Non-pigmented ciliary epithelial cell (primary cell): Measurements from ENCODE around the gene DNAJC5G.

ENCODE experiments used
- DNase-seq: peaks from one replicate; pipeline ENCODE4 v3.0.0-alpha.2; 2010; ENCODE audit warnings: low read depth

Gene DNAJC5G, protein sequence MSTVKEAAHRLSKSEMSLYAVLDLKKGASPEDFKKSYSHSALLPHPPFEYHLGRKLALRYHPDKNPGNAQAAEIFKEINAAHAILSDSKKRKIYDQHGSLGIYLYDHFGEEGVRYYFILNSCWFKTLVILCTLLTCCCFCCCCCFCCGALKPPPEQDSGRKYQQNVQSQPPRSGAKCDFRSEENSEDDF

DNA sequence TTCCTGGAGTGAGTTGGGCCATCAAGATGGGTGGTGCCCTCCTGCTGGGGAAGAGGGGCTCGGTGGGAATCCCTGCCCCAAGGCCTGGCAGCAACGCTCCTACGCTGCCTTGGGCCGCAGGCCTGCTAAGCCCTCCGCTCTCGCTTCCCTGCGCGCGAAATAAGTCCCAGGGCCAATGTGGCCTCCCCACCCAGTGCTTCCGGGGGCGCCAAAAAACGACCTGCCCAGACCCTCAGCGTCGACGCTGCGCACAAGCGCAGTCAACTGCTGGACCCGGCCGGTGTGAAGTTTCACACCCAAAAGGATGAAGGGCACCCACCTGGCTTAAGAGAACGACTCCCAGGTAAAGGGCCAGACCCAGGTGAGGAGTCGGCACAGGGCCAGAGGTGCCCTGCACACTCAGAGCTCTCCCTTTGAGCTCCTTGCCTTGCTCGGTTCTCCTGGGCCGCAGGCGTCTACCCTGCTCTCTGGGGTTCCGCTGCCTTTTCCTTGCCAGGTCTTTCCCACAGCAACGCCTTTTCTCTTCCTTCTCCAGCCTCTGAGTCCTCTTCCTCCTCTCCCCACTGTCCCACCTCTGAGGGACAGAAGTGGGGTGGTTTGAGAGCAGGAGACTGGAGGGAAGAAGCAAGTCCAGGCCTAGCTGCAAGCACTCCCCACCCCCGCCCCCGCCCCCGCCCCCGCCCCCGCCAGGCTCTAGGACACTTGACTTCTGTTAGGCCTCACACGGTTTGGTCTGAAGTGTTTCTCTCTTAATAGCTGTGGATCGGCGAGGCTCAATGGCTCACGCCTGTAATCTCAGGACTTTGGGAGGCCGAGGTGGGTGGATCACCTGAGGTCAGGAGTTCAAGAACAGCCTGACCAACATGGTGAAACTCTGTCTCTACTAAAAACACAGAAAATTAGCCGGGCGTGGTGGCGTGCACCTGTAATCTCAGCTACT is at the start of gene DNAJC5G:
Gene DNAJC5G (plus strand): TSS at position 223 of the 940 bp plus-strand sequence. CDS start 1,296 bp downstream, outside the sequence.
- DNase-seq, result no peak

GRCh38 chr2:27225526-27225925 is 49.7 kb upstream of the DNAJC5G start:
- DNase-seq, result no peak

- no peak for DNase-seq
Measured at GRCh38 chr2:27227501-27227900, 47.7 kb upstream of the DNAJC5G start.

DNA sequence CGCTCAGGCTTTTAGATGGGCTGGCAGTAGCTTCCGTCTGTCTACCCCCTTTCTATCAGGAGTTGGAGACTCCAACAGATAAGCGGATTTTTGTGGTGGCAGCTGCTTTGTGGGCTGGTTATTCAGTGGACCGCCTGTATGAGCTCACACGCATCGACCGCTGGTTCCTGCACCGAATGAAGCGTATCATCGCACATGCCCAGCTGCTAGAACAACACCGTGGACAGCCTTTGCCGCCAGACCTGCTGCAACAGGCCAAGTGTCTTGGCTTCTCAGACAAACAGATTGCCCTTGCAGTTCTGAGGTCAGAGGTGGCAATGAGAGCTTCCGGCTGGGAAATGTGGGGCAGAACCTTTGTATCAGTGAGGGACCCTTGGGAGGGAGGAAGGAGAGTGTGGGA is 43.3 kb upstream of the DNAJC5G start:
- no peak for DNase-seq

DNA sequence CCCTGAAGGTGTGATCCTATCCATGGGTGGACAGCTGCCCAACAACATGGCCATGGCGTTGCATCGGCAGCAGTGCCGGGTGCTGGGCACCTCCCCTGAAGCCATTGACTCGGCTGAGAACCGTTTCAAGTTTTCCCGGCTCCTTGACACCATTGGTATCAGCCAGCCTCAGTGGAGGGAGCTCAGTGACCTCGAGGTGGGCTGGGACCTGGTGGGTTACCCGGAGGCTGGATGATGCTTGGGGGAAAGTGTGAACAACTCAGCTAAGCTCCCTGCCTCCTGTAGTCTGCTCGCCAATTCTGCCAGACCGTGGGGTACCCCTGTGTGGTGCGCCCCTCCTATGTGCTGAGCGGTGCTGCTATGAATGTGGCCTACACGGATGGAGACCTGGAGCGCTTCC is 41.9 kb upstream of the DNAJC5G start:
- DNase-seq, result no peak

DNA sequence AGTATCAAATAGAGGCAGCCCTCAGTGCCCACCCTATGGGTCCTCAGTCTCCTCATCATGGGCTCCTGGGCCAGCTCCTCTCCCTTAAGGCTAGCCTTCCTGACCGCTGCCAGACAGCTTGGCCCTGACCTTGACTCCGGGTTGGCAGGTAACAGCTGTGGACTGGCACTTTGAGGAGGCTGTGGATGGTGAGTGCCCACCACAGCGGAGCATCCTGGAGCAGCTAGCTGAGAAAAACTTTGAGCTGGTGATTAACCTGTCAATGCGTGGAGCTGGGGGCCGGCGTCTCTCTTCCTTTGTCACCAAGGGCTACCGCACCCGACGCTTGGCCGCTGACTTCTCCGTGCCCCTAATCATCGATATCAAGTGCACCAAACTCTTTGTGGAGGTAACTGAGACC is 39.1 kb upstream of the DNAJC5G start:
- no peak for DNase-seq

DNA sequence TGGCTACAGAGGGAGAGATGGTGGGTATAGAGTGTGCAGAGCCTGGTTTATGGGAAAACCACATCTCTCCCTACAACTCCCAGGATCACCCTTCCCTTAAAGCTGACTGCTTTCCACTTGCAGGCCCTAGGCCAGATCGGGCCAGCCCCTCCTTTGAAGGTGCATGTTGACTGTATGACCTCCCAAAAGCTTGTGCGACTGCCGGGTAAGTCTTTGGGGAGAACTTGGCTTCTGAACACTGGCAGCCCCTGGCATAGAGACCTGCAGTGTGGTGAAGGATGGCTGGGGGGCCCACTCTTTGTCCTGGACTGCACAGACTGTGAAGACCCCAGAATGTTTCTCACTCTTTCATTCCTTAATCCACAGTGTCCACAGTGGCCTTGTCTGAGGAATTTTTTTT is 38.6 kb upstream of the DNAJC5G start:
- no peak for DNase-seq

GRCh38 chr2:27237341-27237945 is 37.8 kb upstream of the DNAJC5G start:
- no peak for DNase-seq

GRCh38 chr2:27238976-27239375 is 36.3 kb upstream of the DNAJC5G start:
- no peak for DNase-seq

- no peak for DNase-seq
Measured at GRCh38 chr2:27240406-27240805, 34.8 kb upstream of the DNAJC5G start.

DNA sequence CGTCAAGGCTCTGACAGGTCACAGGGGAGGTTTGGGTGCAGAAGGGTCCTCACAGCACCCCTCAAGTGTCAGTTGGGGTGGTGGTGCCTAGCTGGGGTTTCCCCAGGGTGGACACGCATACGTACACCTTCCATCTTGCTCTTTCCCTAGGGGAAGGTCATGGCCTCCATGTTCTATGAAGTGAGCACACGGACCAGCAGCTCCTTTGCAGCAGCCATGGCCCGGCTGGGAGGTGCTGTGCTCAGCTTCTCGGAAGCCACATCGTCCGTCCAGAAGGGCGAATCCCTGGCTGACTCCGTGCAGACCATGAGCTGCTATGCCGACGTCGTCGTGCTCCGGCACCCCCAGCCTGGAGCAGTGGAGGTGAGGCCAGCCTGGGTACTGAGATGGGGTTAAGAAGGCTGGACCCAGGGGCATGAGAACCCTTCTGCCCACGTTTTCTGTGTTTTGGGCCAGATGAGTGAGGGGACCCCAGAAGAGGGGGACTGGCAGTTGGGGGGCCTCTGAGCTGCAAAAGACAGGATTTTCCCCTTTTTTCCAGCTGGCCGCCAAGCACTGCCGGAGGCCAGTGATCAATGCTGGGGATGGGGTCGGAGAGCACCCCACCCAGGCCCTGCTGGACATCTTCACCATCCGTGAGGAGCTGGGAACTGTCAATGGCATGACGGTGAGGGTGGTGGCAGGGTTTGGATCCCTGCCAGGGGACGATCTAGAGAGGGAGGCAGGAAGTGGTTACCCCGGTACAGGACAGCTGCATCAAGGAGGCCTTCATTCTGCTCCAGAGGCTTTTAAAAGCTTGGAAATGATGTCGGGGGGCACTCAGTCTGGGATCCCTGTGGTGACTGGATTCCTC is 33.2 kb upstream of the DNAJC5G start:
- DNase-seq, result no peak

DNA sequence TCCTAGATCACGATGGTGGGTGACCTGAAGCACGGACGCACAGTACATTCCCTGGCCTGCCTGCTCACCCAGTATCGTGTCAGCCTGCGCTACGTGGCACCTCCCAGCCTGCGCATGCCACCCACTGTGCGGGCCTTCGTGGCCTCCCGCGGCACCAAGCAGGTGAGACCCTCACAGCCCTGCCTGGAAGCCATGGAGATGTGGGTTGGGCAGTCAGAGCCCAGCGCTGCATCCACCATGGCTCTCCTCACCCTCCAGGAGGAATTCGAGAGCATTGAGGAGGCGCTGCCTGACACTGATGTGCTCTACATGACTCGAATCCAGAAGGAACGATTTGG is 32.6 kb upstream of the DNAJC5G start:
- DNase-seq, result no peak

DNA sequence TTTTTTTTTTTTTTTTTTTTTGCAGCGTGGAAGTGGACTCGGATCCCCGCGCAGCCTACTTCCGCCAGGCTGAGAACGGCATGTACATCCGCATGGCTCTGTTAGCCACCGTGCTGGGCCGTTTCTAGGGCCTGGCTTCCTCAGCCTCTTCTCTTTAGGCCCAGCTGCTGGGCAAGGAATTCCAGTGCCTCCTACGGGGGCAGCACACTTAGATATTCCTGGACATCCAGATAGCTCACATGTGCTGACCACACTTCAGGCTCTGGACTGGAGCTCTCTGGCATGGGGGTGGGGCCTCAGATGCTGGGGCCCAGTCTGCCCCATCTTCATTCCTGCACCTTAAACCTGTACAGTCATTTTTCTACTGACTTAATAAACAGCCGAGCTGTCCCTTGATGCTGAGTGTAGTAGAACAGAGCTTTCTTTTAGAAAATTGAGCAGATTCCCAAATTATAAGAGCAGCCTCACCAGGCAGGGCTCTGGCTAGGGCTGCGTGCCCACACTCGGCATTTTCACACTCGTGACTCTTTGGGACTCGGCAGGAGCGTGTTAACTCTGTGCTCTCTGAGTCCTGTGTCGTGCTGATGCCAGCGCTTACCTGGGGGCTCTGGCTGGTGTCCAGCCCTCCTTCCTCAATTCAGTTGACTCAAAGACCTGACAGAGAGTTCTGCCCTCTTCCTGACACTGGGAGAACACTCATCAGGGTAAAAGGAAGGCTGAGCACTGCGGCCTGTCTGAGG is 31.7 kb upstream of the DNAJC5G start:
- DNase-seq, result no peak

DNA sequence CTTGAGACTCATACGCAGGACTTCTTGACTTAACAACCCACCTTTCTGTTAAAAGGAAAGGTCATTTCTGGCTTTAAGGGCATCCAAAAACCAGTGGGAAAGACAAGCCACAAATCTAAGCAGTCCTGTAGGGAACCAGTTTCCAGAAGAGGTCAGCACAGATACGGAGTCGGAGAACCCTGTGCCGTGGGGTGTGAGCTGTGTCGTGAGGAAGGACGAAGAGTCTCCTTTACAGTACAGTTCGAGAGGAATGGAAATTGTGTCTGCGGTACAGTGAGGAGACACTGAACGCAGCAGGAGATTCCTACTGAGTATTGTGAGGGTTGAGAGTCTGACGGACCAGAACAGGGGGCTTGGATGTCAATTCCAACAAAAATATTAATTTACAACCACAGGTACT is 30.1 kb upstream of the DNAJC5G start:
- no peak for DNase-seq

- no peak for DNase-seq
Measured at GRCh38 chr2:27245626-27246025, 29.6 kb upstream of the DNAJC5G start.

DNA sequence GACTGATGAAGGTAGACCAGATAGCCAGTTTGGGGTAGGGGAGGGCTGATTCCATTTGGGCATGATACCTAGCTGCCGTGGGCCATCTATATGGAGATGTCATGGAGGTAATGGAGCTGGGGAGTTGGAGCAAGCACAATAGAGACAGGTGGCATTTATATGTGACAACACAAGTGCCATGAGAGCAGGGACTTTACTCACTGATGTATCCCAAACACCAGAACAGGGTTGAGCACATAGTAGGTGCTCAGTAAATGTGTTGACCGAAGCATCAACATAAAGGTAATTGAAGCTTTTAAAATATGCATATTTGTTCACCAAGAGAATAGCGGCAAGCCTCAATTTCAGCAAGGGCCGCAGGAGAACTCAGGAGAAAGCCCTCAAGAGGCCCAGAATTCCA is 27.3 kb upstream of the DNAJC5G start:
- DNase-seq, result no peak

- no peak for DNase-seq
Measured at GRCh38 chr2:27249159-27249890, 25.9 kb upstream of the DNAJC5G start.

- no peak for DNase-seq
Measured at GRCh38 chr2:27249891-27250651, 25.2 kb upstream of the DNAJC5G start.

DNA sequence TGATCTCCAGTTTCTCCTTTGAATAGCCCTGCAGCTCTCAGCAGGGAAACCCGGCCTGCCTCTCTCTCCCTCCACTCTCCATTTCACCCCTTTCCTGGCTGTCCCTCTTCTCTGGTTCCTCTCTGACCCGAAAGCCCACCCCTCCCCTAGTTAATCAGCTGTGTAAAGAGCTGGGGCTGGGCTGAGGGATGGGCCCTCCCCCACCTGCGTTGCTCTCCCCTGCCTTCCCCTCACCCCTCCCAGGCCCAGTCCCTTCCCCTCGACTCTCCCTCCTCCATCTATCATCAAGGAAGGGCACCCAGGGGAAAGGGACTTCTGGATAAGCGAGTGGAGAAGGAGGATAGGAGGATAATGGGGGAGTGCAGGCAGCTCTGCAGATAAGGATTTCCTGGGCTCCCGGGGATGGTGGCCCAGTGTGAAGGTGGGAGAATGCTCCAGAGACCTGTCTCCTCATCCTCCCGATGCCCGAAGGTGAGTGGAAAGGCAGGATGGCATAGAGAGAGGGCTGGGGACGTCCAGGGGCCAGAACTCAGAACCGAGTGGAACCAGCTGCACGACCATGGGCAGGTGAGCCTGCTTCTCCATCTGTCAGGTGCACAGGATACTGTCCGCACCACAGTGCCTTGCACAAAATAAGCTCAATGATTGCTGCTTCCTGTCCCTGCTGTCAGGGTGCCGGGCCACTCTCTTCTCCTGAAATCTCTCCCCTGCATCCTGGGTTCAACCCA is 24.4 kb upstream of the DNAJC5G start:
- no peak for DNase-seq
